K562 (cell line): ENCODE results near the gene SLC5A5. TPM values are rescaled to one million over a fixed set of nuclear protein-coding genes. Genes with fewer than 3 reads are reported as not detected.

Experiments
- DACH1 ChIP-seq: fragments of 450-650 bp; IDR thresholded peaks from 2 replicates; pipeline ENCODE4 v1.6.1; 2018; ENCODE audit not compliant: partially characterized antibody
- ETS1 ChIP-seq: conservative IDR thresholded peaks from 2 replicates; pipeline ENCODE4 v1.6.1; 2011; ENCODE audit warnings: low read depth, mild to moderate bottlenecking, low read length; ENCODE audit not compliant: control insufficient read depth
- HNRNPUL1 ChIP-seq: fragments of 200-400 bp; formaldehyde crosslinking; IDR thresholded peaks from 2 replicates; pipeline ENCODE4 v1.6.1; 2017; ENCODE audit warnings: low read length
- MCM7 ChIP-seq, 2 experiments: fragments of 450-650 bp; IDR thresholded peaks; 2 replicates each; pipeline ENCODE4 v1.6.1; 2016 to 2018
- NCOA6 ChIP-seq: fragments of 450-650 bp; IDR thresholded peaks from 2 replicates; pipeline ENCODE4 v1.6.1; 2017; ENCODE audit warnings: mild to moderate bottlenecking
- NEUROD1 ChIP-seq: fragments of 150-350 bp; IDR thresholded peaks from 2 replicates; pipeline ENCODE4 v1.6.1; 2014; ENCODE audit warnings: borderline replicate concordance, low read length, low read depth; ENCODE audit not compliant: partially characterized antibody
- OTX1 ChIP-seq: fragments of 450-650 bp; formaldehyde crosslinking; IDR thresholded peaks from 2 replicates; pipeline ENCODE4 v1.4.0; 2022; ENCODE audit warnings: mild to moderate bottlenecking
- PCBP1 ChIP-seq: fragments of 200-400 bp; formaldehyde crosslinking; IDR thresholded peaks from 2 replicates; pipeline ENCODE4 v1.6.1; 2018; ENCODE audit warnings: mild to moderate bottlenecking, low read depth, low read length; ENCODE audit not compliant: poor library complexity, severe bottlenecking
- SNRNP70 ChIP-seq: fragments of 200-400 bp; formaldehyde crosslinking; optimal IDR thresholded peaks from 2 replicates; pipeline ENCODE3; 2017; ENCODE audit warnings: low read depth, low read length
- ZC3H8 ChIP-seq: fragments of 450-650 bp; IDR thresholded peaks from 2 replicates; pipeline ENCODE4 v1.6.1; 2017
- ZNF133 ChIP-seq: fragments of 250-450 bp; sonication (Bioruptor Pico); IDR thresholded peaks from 2 replicates; pipeline ENCODE4 v1.4.0; 2020; ENCODE audit warnings: mild to moderate bottlenecking
- ZNF274 ChIP-seq: IDR thresholded peaks from 2 replicates; pipeline ENCODE4 v1.6.1; 2011; ENCODE audit warnings: low read depth, mild to moderate bottlenecking, low read length, moderate library complexity, borderline replicate concordance
- ZNF699 ChIP-seq: fragments of 250-450 bp; sonication (Bioruptor Pico); IDR thresholded peaks from 2 replicates; pipeline ENCODE4 v1.8.0; 2021; ENCODE audit warnings: mild to moderate bottlenecking, moderate library complexity; ENCODE audit not compliant: insufficient replicate concordance
- polyA plus RNA-seq, 8 experiments: library from polyadenylated mRNA; depleted of rRNA in 4 of 8; stranded (reverse) in 5 of 8; unstranded in 3 of 8; fragments of >200 nt; fragmentation: Nextera tagmentation in 2 of 8; fragmentation: Illumina TruSeq in 1 of 8; extraction: Ambion mirVana in 2 of 8; extraction: Trizol in 1 of 8; gene quantifications; 2 replicates each; pipeline versions ENCODE4 v1.2.1 to v1.2.3, GENCODE V29; 2011 to 2014; ENCODE audit warnings: inconsistent platforms in 1 of 8, missing spikeins in 1 of 8
- total RNA-seq, 7 experiments: library from RNA; depleted of rRNA in 6 of 7; stranded (reverse); fragments of >200 nt in 6 of 7; fragmentation: Illumina TruSeq in 2 of 7; extraction: Trizol in 2 of 7; gene quantifications; 2 replicates each; pipeline versions ENCODE4 v1.2.1 to v1.2.3, GENCODE V29; 2011 to 2021; ENCODE audit warnings: low replicate concordance in 1 of 7
- TF ChIP-seq, protein P1 (sequence below), 2 experiments: fragments of 450-650 bp in 1 of 2; sonication (generic) in 1 of 2; formaldehyde crosslinking in 1 of 2; IDR thresholded peaks; 2 replicates each; pipeline versions ENCODE4 v1.7.1 to v1.9.0; 2016 to 2022; ENCODE audit warnings: inconsistent platforms in 1 of 2, mild to moderate bottlenecking in 1 of 2, missing genetic modification reagents in 1 of 2
- TF ChIP-seq, protein P2 (sequence below): fragments of 200-400 bp; formaldehyde crosslinking; IDR thresholded peaks from 2 replicates; pipeline ENCODE4 v1.6.1; 2017; ENCODE audit warnings: mild to moderate bottlenecking, low read depth, low read length, moderate library complexity

Gene SLC5A5
- total and polyA plus RNA-seq, 9 of the 15 experiments (the other 6 are each of a cell fraction or from before 2014, with no cell fraction given): 0.10 to 0.73 (median 0.23) TPM

DNA sequence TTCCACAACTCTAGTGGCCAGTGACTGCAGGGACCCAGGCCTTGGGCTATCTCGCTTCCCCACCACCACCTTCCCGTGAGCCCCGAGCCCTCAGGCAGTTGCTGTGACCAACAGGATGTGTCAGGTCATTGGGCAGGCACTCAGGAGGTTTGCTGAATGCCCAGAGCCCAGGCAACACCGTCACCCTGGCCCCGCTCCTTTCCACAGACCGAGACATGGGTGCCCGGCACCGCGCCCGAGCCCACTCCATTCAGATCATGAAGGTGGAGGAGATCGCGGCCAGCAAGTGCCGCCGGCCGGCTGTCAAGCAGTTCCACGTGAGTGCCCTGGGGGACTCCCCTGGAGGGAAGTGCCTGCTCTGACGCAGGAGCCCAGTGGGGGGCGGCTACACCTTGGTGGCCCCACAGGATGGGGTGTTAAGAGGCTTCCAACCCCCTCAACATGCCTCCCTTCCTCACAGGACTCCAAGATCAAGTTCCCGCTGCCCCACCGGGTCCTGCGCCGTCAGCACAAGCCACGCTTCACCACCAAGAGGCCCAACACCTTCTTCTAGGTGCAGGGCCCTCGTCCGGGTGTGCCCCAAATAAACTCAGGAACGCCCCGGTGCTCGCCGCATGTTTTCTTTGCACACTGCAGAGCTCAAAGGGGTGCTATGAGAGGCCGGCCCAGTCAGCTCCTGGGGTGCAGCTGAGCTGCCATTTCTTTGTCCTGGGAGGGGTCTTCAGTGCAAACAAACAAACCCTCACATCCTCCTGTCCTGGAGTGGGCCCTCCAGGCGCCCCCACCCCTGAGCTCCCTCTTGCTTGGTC, 8.8 kb upstream of the SLC5A5 start (continued):
- TF ChIP-seq, protein P1, sequence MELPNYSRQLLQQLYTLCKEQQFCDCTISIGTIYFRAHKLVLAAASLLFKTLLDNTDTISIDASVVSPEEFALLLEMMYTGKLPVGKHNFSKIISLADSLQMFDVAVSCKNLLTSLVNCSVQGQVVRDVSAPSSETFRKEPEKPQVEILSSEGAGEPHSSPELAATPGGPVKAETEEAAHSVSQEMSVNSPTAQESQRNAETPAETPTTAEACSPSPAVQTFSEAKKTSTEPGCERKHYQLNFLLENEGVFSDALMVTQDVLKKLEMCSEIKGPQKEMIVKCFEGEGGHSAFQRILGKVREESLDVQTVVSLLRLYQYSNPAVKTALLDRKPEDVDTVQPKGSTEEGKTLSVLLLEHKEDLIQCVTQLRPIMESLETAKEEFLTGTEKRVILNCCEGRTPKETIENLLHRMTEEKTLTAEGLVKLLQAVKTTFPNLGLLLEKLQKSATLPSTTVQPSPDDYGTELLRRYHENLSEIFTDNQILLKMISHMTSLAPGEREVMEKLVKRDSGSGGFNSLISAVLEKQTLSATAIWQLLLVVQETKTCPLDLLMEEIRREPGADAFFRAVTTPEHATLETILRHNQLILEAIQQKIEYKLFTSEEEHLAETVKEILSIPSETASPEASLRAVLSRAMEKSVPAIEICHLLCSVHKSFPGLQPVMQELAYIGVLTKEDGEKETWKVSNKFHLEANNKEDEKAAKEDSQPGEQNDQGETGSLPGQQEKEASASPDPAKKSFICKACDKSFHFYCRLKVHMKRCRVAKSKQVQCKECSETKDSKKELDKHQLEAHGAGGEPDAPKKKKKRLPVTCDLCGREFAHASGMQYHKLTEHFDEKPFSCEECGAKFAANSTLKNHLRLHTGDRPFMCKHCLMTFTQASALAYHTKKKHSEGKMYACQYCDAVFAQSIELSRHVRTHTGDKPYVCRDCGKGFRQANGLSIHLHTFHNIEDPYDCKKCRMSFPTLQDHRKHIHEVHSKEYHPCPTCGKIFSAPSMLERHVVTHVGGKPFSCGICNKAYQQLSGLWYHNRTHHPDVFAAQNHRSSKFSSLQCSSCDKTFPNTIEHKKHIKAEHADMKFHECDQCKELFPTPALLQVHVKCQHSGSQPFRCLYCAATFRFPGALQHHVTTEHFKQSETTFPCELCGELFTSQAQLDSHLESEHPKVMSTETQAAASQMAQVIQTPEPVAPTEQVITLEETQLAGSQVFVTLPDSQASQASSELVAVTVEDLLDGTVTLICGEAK (IDR thresholded peaks at IDR 0.05): no peak
- TF ChIP-seq, protein P1 (CRISPR knock-in tag; IDR thresholded peaks at IDR 0.05): peak; percentile 16; the same call in 1 of the 2 replicates
- TF ChIP-seq MCM7 (IDR thresholded peaks at IDR 0.05) (no peak), NEUROD1 (no peak), ZC3H8 (no peak), OTX1 (CRISPR knock-in tag) (no peak), ZNF274 (no peak), ZNF133 (no peak), ZNF699 (CRISPR knock-in tag) (no peak), HNRNPUL1 (no peak), ETS1 (no peak), PCBP1 (no peak), SNRNP70 (peak; percentile 16), NCOA6 (no peak), DACH1 (no peak)
- TF ChIP-seq, protein P2, sequence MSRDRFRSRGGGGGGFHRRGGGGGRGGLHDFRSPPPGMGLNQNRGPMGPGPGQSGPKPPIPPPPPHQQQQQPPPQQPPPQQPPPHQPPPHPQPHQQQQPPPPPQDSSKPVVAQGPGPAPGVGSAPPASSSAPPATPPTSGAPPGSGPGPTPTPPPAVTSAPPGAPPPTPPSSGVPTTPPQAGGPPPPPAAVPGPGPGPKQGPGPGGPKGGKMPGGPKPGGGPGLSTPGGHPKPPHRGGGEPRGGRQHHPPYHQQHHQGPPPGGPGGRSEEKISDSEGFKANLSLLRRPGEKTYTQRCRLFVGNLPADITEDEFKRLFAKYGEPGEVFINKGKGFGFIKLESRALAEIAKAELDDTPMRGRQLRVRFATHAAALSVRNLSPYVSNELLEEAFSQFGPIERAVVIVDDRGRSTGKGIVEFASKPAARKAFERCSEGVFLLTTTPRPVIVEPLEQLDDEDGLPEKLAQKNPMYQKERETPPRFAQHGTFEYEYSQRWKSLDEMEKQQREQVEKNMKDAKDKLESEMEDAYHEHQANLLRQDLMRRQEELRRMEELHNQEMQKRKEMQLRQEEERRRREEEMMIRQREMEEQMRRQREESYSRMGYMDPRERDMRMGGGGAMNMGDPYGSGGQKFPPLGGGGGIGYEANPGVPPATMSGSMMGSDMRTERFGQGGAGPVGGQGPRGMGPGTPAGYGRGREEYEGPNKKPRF: no peak
